K562 (cell line): ENCODE measurements around the gene NOS1. TPM values are rescaled to one million over a fixed set of nuclear protein-coding genes. Genes with fewer than 3 reads are reported as not detected.

Experiments
- ASH1L ChIP-seq: fragments of 450-650 bp; IDR thresholded peaks from 2 replicates; pipeline ENCODE4 v1.6.1; 2018; ENCODE audit warnings: borderline replicate concordance, mild to moderate bottlenecking, low read depth; ENCODE audit not compliant: partially characterized antibody
- GABPA ChIP-seq: fragments of 200-800 bp; sonication (Bioruptor generic); conservative IDR thresholded peaks from 2 replicates; pipeline ENCODE4 v1.6.1; 2016; ENCODE audit warnings: low read depth, missing genetic modification characterization, missing compliant biosample characterization
- MECOM ChIP-seq: fragments of 250-450 bp; sonication (Bioruptor Pico); IDR thresholded peaks from 2 replicates; pipeline ENCODE4 v1.8.0; 2022; ENCODE audit warnings: inconsistent platforms
- NCOA4 ChIP-seq: fragments of 450-650 bp; IDR thresholded peaks from 2 replicates; pipeline ENCODE4 v1.6.1; 2018; ENCODE audit warnings: mild to moderate bottlenecking; ENCODE audit not compliant: partially characterized antibody
- SRSF1 ChIP-seq: fragments of 200-400 bp; formaldehyde crosslinking; IDR thresholded peaks from 2 replicates; pipeline ENCODE4 v1.6.1; 2017; ENCODE audit warnings: mild to moderate bottlenecking, low read depth, low read length, moderate library complexity
- polyA plus RNA-seq, 8 experiments: library from polyadenylated mRNA; depleted of rRNA in 4 of 8; stranded (reverse) in 5 of 8; unstranded in 3 of 8; fragments of >200 nt; fragmentation: Nextera tagmentation in 2 of 8; fragmentation: Illumina TruSeq in 1 of 8; extraction: Ambion mirVana in 2 of 8; extraction: Trizol in 1 of 8; gene quantifications; 2 replicates each; pipeline versions ENCODE4 v1.2.1 to v1.2.3, GENCODE V29; 2011 to 2014; ENCODE audit warnings: inconsistent platforms in 1 of 8, missing spikeins in 1 of 8
- total RNA-seq, 7 experiments: library from RNA; depleted of rRNA in 6 of 7; stranded (reverse); fragments of >200 nt in 6 of 7; fragmentation: Illumina TruSeq in 2 of 7; extraction: Trizol in 2 of 7; gene quantifications; 2 replicates each; pipeline versions ENCODE4 v1.2.1 to v1.2.3, GENCODE V29; 2011 to 2021; ENCODE audit warnings: low replicate concordance in 1 of 7
- TF ChIP-seq, protein P1 (sequence below): fragments of 200-600 bp; sonication (generic); IDR thresholded peaks from one replicate; pipeline ENCODE4 v1.6.1; 2012; ENCODE audit warnings: mild to moderate bottlenecking, low read depth, low read length, inconsistent platforms

Gene NOS1
- total and polyA plus RNA-seq, 9 of the 15 experiments (the other 6 are each of a cell fraction or from before 2014, with no cell fraction given): not detected

DNA sequence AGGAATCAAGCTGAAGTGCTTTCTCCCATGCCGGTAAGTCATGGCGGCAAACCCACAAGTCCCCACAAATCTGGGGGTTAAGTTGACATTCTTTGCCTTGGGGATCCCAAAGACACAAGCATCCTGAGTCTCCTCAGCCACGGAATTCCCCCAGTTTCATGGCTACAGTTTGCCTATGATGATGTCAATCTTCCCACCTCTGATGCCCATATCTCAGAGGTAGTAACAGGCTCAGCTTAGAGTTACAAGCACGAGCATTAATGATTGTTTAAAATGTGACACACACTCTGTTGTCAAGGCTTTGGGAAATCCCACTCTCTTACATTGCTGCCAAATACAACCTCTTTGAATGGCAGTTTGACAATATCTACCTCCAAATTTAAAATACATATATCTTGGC, 22.3 kb downstream of the NOS1 start (continued):
- TF ChIP-seq, protein P1, sequence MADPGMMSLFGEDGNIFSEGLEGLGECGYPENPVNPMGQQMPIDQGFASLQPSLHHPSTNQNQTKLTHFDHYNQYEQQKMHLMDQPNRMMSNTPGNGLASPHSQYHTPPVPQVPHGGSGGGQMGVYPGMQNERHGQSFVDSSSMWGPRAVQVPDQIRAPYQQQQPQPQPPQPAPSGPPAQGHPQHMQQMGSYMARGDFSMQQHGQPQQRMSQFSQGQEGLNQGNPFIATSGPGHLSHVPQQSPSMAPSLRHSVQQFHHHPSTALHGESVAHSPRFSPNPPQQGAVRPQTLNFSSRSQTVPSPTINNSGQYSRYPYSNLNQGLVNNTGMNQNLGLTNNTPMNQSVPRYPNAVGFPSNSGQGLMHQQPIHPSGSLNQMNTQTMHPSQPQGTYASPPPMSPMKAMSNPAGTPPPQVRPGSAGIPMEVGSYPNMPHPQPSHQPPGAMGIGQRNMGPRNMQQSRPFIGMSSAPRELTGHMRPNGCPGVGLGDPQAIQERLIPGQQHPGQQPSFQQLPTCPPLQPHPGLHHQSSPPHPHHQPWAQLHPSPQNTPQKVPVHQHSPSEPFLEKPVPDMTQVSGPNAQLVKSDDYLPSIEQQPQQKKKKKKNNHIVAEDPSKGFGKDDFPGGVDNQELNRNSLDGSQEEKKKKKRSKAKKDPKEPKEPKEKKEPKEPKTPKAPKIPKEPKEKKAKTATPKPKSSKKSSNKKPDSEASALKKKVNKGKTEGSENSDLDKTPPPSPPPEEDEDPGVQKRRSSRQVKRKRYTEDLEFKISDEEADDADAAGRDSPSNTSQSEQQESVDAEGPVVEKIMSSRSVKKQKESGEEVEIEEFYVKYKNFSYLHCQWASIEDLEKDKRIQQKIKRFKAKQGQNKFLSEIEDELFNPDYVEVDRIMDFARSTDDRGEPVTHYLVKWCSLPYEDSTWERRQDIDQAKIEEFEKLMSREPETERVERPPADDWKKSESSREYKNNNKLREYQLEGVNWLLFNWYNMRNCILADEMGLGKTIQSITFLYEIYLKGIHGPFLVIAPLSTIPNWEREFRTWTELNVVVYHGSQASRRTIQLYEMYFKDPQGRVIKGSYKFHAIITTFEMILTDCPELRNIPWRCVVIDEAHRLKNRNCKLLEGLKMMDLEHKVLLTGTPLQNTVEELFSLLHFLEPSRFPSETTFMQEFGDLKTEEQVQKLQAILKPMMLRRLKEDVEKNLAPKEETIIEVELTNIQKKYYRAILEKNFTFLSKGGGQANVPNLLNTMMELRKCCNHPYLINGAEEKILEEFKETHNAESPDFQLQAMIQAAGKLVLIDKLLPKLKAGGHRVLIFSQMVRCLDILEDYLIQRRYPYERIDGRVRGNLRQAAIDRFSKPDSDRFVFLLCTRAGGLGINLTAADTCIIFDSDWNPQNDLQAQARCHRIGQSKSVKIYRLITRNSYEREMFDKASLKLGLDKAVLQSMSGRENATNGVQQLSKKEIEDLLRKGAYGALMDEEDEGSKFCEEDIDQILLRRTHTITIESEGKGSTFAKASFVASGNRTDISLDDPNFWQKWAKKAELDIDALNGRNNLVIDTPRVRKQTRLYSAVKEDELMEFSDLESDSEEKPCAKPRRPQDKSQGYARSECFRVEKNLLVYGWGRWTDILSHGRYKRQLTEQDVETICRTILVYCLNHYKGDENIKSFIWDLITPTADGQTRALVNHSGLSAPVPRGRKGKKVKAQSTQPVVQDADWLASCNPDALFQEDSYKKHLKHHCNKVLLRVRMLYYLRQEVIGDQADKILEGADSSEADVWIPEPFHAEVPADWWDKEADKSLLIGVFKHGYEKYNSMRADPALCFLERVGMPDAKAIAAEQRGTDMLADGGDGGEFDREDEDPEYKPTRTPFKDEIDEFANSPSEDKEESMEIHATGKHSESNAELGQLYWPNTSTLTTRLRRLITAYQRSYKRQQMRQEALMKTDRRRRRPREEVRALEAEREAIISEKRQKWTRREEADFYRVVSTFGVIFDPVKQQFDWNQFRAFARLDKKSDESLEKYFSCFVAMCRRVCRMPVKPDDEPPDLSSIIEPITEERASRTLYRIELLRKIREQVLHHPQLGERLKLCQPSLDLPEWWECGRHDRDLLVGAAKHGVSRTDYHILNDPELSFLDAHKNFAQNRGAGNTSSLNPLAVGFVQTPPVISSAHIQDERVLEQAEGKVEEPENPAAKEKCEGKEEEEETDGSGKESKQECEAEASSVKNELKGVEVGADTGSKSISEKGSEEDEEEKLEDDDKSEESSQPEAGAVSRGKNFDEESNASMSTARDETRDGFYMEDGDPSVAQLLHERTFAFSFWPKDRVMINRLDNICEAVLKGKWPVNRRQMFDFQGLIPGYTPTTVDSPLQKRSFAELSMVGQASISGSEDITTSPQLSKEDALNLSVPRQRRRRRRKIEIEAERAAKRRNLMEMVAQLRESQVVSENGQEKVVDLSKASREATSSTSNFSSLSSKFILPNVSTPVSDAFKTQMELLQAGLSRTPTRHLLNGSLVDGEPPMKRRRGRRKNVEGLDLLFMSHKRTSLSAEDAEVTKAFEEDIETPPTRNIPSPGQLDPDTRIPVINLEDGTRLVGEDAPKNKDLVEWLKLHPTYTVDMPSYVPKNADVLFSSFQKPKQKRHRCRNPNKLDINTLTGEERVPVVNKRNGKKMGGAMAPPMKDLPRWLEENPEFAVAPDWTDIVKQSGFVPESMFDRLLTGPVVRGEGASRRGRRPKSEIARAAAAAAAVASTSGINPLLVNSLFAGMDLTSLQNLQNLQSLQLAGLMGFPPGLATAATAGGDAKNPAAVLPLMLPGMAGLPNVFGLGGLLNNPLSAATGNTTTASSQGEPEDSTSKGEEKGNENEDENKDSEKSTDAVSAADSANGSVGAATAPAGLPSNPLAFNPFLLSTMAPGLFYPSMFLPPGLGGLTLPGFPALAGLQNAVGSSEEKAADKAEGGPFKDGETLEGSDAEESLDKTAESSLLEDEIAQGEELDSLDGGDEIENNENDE: no peak
- TF ChIP-seq NCOA4 (no peak), GABPA (tag) (no peak), SRSF1 (no peak), MECOM (CRISPR knock-in tag) (no peak), ASH1L (no peak)
- TF ChIP-seq, all 486 proteins: peak for 0
